PC-3 (cell line): ENCODE measurements around the gene GRAMD1C.

Experiments
- EZH2 ChIP-seq: fragments of 300-600 bp; sonication (generic); IDR thresholded peaks from one replicate; pipeline ENCODE4 v1.6.1; 2017; ENCODE audit warnings: antibody characterized with exemption, mild to moderate bottlenecking, low read length; ENCODE audit not compliant: unreplicated experiment
- EZH2phosphoT487 ChIP-seq: fragments of 300-600 bp; sonication (generic); IDR thresholded peaks from 2 replicates; pipeline ENCODE4 v1.6.1; 2018; ENCODE audit warnings: mild to moderate bottlenecking, antibody characterized with exemption, low read length, borderline replicate concordance
- TF ChIP-seq, protein P1 (sequence below): fragments of 300-600 bp; sonication (generic); conservative IDR thresholded peaks from 2 replicates; pipeline ENCODE4 v1.5.1; 2017; ENCODE audit warnings: antibody characterized with exemption, low read depth, mild to moderate bottlenecking, low read length

DNA sequence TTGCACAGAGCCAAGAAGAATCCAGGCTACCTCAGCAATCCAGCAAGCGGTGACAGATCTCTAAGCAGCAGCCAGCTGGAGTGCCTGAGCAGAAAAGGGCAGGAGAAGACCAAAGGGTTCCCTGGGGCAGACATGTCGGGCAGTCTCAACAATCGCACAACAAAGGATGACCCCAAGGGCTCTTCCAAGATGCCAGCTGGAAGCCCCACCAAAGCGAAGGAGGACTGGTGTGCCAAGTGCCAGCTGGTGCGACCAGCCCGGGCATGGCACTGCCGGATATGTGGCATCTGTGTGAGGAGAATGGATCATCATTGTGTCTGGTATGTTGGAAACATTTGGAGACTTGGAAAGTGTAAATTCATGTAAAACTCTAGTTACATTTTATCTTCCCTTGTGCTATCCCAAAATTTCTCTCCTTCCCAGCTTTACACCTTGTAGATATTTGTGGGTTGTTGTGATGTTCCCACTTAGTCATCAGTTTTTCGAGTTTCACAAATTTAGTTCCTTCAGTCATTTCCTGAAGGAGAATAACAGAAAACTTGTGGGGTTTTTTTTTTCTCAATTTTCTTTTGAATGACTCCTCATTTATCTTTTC lies 115.6 kb downstream of the GRAMD1C start:
- TF ChIP-seq, protein P1, sequence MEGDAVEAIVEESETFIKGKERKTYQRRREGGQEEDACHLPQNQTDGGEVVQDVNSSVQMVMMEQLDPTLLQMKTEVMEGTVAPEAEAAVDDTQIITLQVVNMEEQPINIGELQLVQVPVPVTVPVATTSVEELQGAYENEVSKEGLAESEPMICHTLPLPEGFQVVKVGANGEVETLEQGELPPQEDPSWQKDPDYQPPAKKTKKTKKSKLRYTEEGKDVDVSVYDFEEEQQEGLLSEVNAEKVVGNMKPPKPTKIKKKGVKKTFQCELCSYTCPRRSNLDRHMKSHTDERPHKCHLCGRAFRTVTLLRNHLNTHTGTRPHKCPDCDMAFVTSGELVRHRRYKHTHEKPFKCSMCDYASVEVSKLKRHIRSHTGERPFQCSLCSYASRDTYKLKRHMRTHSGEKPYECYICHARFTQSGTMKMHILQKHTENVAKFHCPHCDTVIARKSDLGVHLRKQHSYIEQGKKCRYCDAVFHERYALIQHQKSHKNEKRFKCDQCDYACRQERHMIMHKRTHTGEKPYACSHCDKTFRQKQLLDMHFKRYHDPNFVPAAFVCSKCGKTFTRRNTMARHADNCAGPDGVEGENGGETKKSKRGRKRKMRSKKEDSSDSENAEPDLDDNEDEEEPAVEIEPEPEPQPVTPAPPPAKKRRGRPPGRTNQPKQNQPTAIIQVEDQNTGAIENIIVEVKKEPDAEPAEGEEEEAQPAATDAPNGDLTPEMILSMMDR: no peak
- TF ChIP-seq EZH2 (no peak), EZH2phosphoT487 (no peak)
